Measurements from ENCODE around the gene MAPKAP1.
"Not testable (repeated sequence)": the region's sequence is repeated elsewhere in the genome, so short reads cannot be mapped to it uniquely, and the experiment has no call there.

The MAPKAP1 gene

DNA sequence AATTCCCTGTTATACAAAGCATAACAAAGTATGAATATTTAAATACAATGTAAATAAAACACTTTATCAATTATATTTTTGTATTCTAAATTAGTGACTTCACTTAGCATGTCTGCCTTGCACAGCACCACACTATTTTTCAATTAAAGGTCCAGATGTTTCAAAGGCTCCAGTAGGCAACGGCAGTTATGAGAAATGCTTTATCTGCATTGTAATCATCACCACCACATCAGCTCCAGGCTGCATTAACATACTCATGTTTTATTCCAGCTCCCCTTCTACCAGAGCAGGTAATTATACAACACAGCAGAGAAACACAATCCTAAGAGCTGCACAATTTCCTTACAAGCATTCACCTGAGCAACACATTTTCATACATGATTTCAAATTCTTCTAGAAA is 102.8 kb downstream of the MAPKAP1 start:
- DNase-seq (ENCODE audit: low read depth in 2 of 2), result no peak

DNA sequence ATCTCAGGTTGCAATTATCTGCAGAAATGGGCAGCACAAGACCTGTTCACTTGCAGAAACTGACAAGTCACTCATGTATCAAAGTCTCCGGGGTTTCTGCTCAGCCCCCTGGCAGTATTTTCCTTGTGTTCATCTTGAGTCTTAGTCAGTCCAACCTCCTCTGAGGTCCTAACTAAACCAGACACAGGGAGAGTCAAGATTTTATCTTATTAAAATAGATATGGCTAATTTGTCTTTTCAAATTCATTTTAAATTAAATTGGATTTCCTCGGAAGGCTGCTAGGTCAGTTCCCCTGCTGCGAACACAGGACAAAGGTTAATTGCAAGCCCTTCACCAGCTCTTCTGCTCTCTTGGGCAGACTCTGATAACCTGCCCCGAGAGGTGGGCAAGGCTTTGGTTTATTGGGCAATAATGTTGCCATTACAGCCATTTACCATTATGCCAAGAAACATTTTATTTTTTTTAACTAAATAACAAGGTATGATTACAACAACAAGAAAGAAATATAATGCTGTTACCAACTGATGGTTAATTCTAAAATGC is 103.5 kb downstream of the MAPKAP1 start:
- DNase-seq (ENCODE audit: low read depth in 2 of 2), result no peak

DNA sequence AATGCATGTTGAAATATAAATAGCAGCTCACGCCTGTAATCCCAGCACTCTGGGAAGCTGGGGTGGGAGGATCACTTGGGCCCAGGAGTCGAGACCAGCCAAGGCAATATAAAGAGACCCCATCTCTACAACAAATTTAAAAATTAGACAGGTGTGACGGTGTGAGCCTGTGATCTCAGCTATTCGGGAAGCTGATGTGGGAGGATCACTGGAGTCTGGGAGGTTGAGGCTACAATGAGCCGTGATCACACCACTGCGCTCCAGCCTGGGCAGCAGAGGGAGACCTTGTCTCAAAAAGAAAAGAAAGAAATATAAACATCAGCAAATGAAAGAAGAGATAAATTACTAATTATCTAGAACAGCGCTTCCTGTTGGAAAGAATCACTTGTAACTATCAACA is 105.0 kb downstream of the MAPKAP1 start:
- DNase-seq (ENCODE audit: low read depth in 2 of 2), result no peak

DNA sequence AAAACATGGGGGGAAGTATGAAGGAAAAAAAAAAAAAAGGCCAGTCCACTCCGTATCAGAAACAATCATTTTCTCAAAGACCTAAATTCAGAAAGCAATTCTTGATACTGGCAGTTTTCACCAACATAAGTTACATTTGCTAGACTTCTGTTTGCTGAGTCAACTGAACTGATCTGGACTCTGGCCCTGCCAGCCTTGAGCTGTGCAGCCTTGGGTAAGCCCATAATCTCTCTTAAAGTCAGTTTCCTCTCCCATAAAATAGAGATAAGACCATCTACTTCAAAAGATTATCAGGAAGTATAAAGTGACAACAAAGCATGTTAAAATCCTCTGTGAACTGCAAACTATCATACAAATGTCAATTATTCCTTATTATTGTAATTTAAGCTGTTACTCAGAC is 106.8 kb downstream of the MAPKAP1 start:
- DNase-seq (ENCODE audit: low read depth in 2 of 2), result no peak

GRCh38 chr9:125594223-125594610 is 112.8 kb downstream of the MAPKAP1 start:
- DNase-seq (ENCODE audit: low read depth in 2 of 2), result no peak

DNA sequence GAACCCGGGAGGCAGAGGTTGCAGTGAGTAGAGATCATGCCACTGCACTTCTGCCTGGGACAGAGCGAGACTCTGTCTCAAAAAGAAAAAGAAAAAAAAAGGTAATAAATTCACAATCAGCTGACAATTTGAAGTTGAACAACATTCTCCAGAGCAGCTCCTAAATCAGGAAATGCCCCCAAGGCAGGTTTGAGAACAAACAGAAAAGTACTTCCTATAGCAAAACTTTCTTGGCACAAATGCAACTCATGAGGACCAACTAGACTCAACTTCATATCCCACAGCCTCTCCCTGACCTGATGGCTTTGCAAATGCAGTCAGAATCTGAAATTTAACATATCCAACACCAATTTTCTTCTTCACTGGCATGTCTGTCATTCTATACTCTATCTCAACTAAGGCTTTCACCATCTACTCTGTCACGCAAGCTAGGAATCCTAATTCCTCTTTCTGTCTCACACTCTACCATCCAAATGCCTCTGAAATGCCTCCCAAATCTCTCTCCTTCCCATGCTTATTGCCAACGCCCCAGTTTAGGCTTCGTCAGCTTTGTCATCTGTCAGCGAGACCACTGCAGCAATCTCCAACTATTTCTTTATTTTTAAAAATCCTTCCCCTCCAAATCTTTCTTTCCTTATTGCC is 113.3 kb downstream of the MAPKAP1 start:
- no peak for DNase-seq (ENCODE audit: low read depth in 2 of 2)

DNA sequence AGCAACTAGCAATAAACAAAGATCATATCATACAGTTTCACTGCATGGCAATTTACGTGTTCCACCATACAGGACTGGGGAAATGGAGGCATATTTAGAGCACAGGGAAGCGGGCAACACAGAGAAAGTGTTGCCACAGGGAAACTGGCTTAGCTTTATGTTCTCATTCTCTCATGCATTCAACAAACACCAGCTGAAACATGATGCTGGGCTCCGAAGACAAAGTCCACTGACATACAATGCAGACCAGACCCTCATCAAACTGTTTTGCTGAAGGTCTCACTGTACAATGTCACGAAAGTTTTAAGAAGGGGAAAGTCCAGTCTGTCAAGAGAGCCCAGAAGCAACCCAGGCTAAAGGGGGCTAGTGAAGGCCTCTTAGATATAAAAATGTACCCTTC is 115.1 kb downstream of the MAPKAP1 start:
- no peak for DNase-seq (ENCODE audit: low read depth in 2 of 2)

- DNase-seq (ENCODE audit: low read depth in 2 of 2), result no peak
Observed at GRCh38 chr9:125591245-125591644, 115.8 kb downstream of the MAPKAP1 start.

- no peak for DNase-seq (ENCODE audit: low read depth in 2 of 2)
Observed at GRCh38 chr9:125589287-125589686, 117.7 kb downstream of the MAPKAP1 start.

- no peak for DNase-seq (ENCODE audit: low read depth in 2 of 2)
Observed at GRCh38 chr9:125587819-125588460, 119.1 kb downstream of the MAPKAP1 start.

DNA sequence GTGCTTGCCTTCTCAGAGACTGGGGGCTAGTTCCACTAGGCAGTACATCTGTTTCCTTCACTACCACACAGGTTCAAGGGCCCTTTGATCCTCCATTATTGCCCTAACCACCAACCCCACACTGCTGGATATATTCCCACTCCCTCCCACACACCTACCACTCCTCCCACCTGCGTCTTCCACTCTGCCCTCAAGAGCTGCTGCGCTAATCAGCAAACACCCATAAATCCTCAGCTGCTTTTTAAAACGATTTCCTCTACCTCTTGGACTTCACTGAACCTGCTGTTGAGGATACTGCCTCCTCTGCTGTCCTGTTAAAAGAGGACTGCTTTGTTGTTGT is 120.9 kb downstream of the MAPKAP1 start:
- no peak for DNase-seq (ENCODE audit: low read depth in 2 of 2)

DNA sequence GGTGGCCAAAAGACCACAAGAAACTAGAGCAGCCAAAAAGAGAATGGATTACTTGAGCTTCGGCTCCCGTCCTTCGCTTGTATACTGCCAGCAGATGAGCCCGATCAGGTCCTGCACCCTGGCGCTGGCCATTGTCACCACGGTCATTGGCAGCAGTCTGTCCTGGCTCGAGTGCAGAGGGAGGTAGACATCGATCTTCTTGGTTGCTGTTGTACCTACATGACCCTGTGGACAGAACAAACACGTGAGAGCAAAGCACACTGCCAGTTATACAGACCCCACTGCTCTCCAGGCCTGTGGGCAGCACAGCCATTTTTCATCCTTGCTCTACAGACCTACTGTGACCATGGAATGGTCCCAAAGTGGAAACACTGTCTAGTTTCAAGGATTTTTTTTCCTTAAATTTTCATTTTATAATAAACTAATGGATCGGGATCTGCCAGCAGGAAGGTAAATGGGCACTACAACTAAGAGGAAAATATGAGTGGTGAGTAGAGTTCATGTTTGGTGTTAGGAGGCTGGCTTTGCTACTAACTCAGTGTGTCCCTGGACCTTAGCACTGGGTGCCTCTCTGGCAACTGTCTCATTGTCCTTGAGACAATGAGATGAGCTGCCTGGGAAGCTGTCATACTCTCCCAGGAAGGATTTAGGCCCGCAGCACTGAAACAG is 121.4 kb downstream of the MAPKAP1 start:
- no peak for DNase-seq (ENCODE audit: low read depth in 2 of 2)

DNA sequence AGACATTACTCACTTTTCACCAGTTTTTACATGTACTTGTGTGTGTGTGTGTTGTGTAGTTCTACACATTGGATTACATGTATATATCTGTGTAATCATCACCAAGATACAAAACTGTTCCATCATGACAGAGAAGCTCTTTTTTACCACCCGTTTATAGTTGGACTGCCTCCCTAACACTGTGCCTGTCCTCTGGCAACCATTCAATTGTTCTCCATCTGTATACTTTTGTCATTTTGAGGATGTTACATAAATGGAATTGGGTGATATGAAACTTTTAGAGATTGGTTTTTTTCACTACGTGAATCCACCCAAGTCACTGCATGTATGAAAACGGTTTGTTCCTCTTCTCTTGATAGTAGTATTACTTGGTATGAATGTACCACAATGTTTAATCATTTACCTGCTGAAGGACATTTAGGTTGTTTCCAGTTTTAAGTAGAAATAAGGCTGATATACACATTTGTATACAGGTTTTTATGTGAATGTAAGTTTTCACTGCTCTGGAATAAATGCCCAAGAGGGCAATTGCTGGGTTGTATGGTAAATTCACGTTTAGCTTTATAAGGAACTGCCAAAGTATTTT is 126.2 kb downstream of the MAPKAP1 start:
- no peak for DNase-seq (ENCODE audit: low read depth in 2 of 2)

DNA sequence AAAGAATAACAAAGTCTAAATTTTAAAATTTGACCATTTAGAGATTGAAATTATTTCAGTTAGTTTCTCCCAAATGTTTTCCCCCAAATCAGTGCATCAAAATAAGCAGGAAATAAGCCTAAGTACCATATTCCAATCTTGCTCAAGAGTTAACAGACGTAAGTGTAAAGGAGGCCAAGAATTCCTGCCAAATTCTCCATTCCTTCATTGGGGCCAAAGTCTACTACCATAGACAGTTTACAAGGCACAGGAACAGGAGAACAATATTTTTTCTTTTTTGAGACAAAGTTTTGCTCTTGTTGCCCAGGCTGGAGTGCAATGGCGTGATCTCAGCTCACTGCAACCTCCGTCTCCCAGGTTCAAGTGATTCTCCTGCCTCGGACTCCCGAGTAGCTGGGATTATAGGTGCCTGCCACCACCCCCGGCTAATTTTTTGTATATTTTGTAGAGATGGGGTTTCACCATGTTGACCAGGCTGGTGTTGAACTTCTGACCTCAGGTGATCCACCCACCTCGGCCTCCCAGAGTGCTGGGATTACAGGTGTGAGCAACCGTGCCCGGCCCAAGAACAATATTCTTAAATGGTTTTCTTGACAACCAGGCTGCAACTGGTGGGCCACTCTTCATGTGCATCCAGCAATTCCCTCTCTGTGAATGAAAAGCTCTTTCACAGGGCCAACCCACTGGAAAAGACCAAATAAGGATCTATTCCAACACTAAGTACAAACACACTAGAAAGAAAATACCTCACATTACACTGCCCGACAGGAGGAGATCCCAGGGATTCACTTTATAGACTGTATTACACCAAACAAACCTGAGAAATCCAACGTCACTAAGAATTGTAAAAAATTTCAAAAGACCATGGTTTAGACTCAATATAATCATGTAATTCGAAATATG is 127.7 kb downstream of the MAPKAP1 start:
- DNase-seq (ENCODE audit: low read depth in 2 of 2), result no peak

DNA sequence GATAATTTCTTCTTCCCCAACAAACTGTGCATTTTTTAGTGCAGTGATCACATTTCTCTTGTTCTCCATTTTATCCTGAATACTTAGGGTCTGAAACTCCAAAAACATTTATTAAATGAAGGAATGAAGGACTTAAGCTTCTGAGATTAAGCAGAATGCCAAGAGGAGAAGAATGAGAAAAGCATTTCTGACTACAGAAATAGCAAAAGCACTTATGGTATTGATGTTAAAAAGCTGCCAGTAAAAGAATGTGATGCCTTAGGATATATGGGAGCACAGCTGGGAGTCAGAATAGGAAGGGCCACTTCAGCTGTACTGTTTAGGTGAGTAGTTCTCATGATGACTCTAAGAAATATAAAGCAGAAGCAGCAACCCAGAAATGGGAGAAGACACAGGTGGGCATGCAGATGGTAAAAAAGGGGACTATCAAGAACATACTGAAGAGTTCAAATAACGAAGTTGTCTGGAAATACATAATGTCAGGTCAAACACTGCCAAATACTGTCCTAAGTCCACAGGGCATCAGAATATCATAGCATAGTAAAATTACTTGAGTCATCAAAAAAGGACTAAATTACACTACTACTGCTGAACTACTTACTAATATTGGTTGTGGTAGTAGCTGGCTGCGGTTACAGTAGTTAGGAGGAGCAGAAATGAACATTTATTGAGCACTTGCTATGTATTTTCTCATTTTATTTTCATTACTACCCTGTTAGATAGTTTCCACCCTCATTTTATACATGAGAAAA is 132.7 kb downstream of the MAPKAP1 start:
- DNase-seq (ENCODE audit: low read depth in 2 of 2), result no peak

DNA sequence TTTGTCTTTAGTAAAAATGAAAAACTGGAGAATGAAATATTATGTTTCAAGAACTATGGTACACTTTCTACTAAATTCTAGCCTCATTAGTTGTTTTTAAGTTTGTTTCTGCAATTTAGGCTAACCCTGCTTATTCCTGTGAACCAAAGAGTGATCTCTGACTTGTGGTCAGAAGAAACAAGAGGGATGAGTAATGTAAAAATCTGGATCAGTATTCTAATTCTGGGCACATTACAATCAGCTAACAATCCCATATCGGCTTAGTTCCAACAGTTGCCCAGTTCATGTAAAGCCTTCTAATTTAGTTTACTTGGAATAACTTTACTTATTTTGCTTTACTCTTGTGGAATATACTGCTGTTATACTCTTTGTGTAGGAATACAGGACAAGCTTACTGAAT is 134.5 kb downstream of the MAPKAP1 start:
- not testable (repeated sequence) for DNase-seq (ENCODE audit: low read depth in 2 of 2)

DNA sequence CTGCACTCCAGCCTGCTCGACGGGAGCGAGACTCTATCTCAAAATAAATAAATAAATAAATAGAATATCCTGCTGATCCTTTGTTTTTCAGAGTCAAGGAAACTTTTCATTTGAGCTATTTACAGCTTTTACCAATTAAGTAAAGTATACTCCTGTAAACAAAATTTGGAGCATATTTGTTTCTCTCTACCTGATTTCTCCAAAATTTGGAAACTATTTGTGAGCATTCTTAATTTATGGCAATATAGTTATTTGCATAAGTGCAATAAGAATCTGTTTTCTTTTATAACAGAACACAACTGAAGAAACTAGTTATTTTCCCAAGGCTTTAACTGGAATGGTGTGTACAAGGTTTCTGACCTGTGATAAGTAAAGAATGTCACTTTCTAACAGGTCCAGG is 135.2 kb downstream of the MAPKAP1 start:
- DNase-seq (ENCODE audit: low read depth in 2 of 2), result not testable (repeated sequence)

DNA sequence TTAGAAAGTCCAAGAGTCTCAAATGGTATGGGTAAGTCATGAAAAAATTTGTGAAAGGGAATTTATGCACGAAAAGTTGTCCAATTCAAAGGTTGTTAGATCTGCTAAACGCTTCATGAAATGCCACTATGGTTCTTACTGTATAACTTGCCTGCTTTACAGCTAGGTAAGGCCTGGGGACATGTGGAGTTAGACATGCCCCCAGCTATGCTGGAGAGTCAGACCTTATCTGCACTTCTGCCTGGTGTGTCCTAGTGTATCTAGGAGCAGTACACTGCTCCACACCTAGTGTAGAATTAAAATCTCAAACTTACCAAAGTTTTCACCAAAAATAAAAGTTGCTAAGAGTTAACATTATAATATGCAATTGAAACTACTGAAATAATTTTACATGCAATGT is 136.8 kb downstream of the MAPKAP1 start:
- DNase-seq (ENCODE audit: low read depth in 2 of 2), result no peak

DNA sequence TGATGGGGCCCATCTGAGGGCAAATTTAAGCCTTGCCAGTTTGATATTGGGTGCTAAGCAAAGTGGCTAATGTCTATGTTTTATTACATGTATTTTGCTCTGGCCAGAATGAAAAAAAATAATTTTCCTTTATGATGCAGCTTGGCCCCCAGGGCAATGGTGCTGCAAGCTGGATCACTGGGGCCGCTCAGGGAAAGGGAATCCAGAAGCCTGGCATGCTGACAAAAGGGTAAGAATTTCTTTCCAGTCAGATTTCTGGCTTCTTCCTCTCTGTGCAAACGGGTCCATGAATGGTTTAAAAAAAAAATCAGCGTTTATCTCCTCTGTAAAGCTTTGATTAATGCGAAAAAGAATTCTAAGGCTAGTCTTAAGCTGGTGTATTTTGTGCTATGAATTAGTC is 138.4 kb downstream of the MAPKAP1 start:
- no peak for DNase-seq (ENCODE audit: low read depth in 2 of 2)

GRCh38 chr9:125566051-125566450 is 141.0 kb downstream of the MAPKAP1 start:
- DNase-seq (ENCODE audit: low read depth in 2 of 2), result not testable (repeated sequence)

DNA sequence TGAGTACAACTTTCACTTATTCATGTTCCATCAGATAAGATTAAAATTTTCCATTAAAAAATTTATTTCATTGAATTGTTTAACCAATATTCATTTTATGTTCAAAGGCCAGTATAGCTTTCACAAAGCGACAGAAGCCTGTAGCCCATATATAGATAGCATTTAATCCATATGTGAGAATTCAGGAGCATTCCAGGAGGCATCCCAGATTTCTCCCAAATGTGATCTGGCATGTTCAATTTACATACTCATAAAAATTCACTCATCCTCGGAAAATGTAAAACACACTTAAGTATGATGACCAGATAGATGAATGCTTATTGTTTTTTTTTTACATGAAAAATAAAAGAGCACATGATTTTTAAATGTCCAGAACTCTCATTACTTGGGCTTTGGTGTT is 141.9 kb downstream of the MAPKAP1 start:
- DNase-seq (ENCODE audit: low read depth in 2 of 2), result no peak

Data from activated CD4-positive, alpha-beta T cell treated with anti-CD3 and anti-CD28 coated beads for 24 hours (primary cell).